Right lobe of liver (tissue), 4 donors: ENCODE results near the gene CHRNB1.

ENCODE experiments used
- POLR2A ChIP-seq: fragments of 450-650 bp; IDR thresholded peaks from one replicate; pipeline ENCODE4 v1.6.1; 2017; ENCODE audit warnings: antibody characterized with exemption, mild to moderate bottlenecking
- TF ChIP-seq, protein P1 (sequence below), 4 donors: fragments of 200-600 bp in 3 of 4; fragments of 450-650 bp in 1 of 4; IDR thresholded peaks; one replicate each; pipeline versions ENCODE4 v1.5.1 to v1.8.0; 2016 to 2022; ENCODE audit warnings: antibody characterized with exemption in 4 of 4, mild to moderate bottlenecking in 2 of 4
- donor health status: DM: no; HTN: no; CAD: no.
- donor health status: DM: no; HTN: no; CAD: no.
- donor health status: DM: no; HTN: yes; CAD: no.

DNA sequence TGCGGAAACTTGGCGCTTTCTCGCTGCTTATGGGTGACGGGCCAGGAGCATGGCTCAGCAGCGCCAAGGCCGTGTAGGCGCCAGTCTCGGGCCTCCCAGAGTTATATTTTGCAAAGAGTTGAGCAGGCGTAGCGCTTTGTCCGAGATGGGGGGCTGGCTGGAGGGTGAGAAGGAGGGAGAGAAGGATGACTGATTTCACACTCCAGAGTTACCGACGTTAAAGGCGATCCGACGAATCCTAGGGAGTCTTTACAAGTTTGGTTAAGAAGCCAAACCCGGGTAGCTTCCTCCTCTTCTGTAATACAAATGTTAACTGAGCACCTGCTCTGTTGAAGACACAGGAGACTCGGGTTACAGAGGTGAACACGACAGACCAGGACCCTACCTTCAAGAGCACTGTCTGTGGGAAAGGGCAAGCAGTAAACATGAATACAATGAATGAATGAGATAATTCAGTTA lies 40.1 kb downstream of the CHRNB1 start:
- no peak for TF ChIP-seq POLR2A
- TF ChIP-seq, protein P1, sequence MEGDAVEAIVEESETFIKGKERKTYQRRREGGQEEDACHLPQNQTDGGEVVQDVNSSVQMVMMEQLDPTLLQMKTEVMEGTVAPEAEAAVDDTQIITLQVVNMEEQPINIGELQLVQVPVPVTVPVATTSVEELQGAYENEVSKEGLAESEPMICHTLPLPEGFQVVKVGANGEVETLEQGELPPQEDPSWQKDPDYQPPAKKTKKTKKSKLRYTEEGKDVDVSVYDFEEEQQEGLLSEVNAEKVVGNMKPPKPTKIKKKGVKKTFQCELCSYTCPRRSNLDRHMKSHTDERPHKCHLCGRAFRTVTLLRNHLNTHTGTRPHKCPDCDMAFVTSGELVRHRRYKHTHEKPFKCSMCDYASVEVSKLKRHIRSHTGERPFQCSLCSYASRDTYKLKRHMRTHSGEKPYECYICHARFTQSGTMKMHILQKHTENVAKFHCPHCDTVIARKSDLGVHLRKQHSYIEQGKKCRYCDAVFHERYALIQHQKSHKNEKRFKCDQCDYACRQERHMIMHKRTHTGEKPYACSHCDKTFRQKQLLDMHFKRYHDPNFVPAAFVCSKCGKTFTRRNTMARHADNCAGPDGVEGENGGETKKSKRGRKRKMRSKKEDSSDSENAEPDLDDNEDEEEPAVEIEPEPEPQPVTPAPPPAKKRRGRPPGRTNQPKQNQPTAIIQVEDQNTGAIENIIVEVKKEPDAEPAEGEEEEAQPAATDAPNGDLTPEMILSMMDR (IDR thresholded peaks at IDR 0.05), result peak in 3 of 4 donors; percentile 12 to 35 (median 20)
